GM23248 (cell line): Measurements from ENCODE around the gene PPP2R5C.

Experiments used
- EZH2 ChIP-seq: fragments of 200-600 bp; sonication (generic); IDR thresholded peaks from 2 replicates; pipeline ENCODE4 v1.6.1; 2018; ENCODE audit warnings: antibody characterized with exemption, mild to moderate bottlenecking; ENCODE audit not compliant: insufficient read depth, poor library complexity, severe bottlenecking
- EZH2phosphoT487 ChIP-seq: fragments of 200-600 bp; sonication (generic); IDR thresholded peaks from 2 replicates; pipeline ENCODE4 v1.6.1; 2018; ENCODE audit warnings: antibody characterized with exemption, moderate library complexity, mild to moderate bottlenecking, low read depth; ENCODE audit not compliant: insufficient read depth

GRCh38 chr14:101859958-101860357, 98.4 kb downstream of the PPP2R5C start:
- TF ChIP-seq EZH2 (no peak), EZH2phosphoT487 (no peak)
